GM21360 (cell line): ENCODE measurements around the gene CT47A1.
"Not testable (repeated sequence)": the region's sequence is repeated elsewhere in the genome, so short reads cannot be mapped to it uniquely, and the experiment has no call there.

Source experiments
- ATAC-seq: cut with Tn5 transposase; IDR thresholded peaks from one replicate; pipeline ENCODE4 v1.9.1; 2021; ENCODE audit warnings: mild to moderate bottlenecking, moderate library complexity; ENCODE audit not compliant: unreplicated experiment

The CT47A1 gene

GRCh38 chrX:120985660-120986059 is at the start of gene CT47A1:
CT47A1 (minus strand) TSS chrX:120985760; CDS start chrX:120985529, 231 bp downstream.
- not testable (repeated sequence) for ATAC-seq

- no peak for ATAC-seq
Measured at GRCh38 chrX:121032531-121032930, 47.0 kb upstream of the CT47A1 start.

GRCh38 chrX:121030083-121030482 is 44.5 kb upstream of the CT47A1 start:
- ATAC-seq = no peak

GRCh38 chrX:121028419-121028818 is 42.9 kb upstream of the CT47A1 start:
- ATAC-seq = no peak

- ATAC-seq = no peak
Measured at GRCh38 chrX:121014826-121015225, 29.3 kb upstream of the CT47A1 start.

- no peak for ATAC-seq
Measured at GRCh38 chrX:121013897-121014455, 28.4 kb upstream of the CT47A1 start.

GRCh38 chrX:121011254-121011653 is 25.7 kb upstream of the CT47A1 start:
- ATAC-seq = no peak

GRCh38 chrX:121010218-121010617 is 24.7 kb upstream of the CT47A1 start:
- no peak for ATAC-seq

GRCh38 chrX:121009764-121010163 is 24.2 kb upstream of the CT47A1 start:
- ATAC-seq = no peak

GRCh38 chrX:121008920-121009319 is 23.4 kb upstream of the CT47A1 start:
- ATAC-seq = no peak

- ATAC-seq = no peak
Measured at GRCh38 chrX:121000589-121000988, 15.0 kb upstream of the CT47A1 start.

GRCh38 chrX:120999413-120999812 is 13.9 kb upstream of the CT47A1 start:
- no peak for ATAC-seq

GRCh38 chrX:120956500-120956899 is 29.1 kb downstream of the CT47A1 start, which contains the start of gene CT47A7:
CT47A7 (minus strand) TSS chrX:120956600; CDS start chrX:120956345, 255 bp downstream.
- ATAC-seq = not testable (repeated sequence)
